Measurements from ENCODE around the gene WDR41. TPM values are rescaled to one million over a fixed set of nuclear protein-coding genes. Genes with fewer than 3 reads are reported as not detected.
"Not testable (repeated sequence)": the region's sequence is repeated elsewhere in the genome, so short reads cannot be mapped to it uniquely, and the experiment has no call there.

Gene WDR41
- polyA plus RNA-seq, 2 of the 4 experiments (the other 2 are of a cell fraction) = 62.1 to 88.5 TPM

GRCh38 chr5:77494935-77495334 lies 2.8 kb upstream of the WDR41 start (continued):
- no peak for TF ChIP-seq ATOH8 (CRISPR knock-in tag; IDR thresholded peaks at IDR 0.05; ENCODE audit: low read depth)
- TF ChIP-seq CHD4 (IDR thresholded peaks at IDR 0.05; ENCODE audit: borderline replicate concordance) = no peak
- TF ChIP-seq HOXA7 (CRISPR knock-in tag; IDR thresholded peaks at IDR 0.05) = no peak

- no peak for TF ChIP-seq ATOH8 (CRISPR knock-in tag; IDR thresholded peaks at IDR 0.05; ENCODE audit: low read depth)
- no peak for TF ChIP-seq RCOR1 (IDR thresholded peaks at IDR 0.05; ENCODE audit: low read depth, low read length)
- no peak for TF ChIP-seq CHD4 (IDR thresholded peaks at IDR 0.05; ENCODE audit: borderline replicate concordance)
- no peak for TF ChIP-seq ESRRA (IDR thresholded peaks at IDR 0.05; ENCODE audit: borderline replicate concordance, low read length)
- TF ChIP-seq FOSB (CRISPR knock-in tag; IDR thresholded peaks at IDR 0.05) = no peak
- no peak for TF ChIP-seq MYC (IDR thresholded peaks at IDR 0.05; ENCODE audit: borderline replicate concordance, low read length)
- TF ChIP-seq JUN (IDR thresholded peaks at IDR 0.05) = no peak
- no peak for TF ChIP-seq KDM5A (IDR thresholded peaks at IDR 0.05)
- TF ChIP-seq MAFK (IDR thresholded peaks at IDR 0.05; ENCODE audit: partially characterized antibody) = no peak
- no peak for TF ChIP-seq KDM1A (IDR thresholded peaks at IDR 0.05; ENCODE audit: low read depth)
- TF ChIP-seq CBX8 (IDR thresholded peaks at IDR 0.05) = no peak
- TF ChIP-seq TP53 (CRISPR knock-in tag; IDR thresholded peaks at IDR 0.05) = no peak
- no peak for TF ChIP-seq E2F6 (IDR thresholded peaks at IDR 0.05; ENCODE audit: borderline replicate concordance, low read depth)
- TF ChIP-seq CHD2 (IDR thresholded peaks at IDR 0.05; ENCODE audit: low read length, partially characterized antibody) = no peak
- TF ChIP-seq EP300 (IDR thresholded peaks at IDR 0.05) = no peak
- no peak for TF ChIP-seq RNF2 (IDR thresholded peaks at IDR 0.05; ENCODE audit: borderline replicate concordance, low read depth)
- TF ChIP-seq RARB (CRISPR knock-in tag; IDR thresholded peaks at IDR 0.05) = no peak
- no peak for TF ChIP-seq SMC3 (IDR thresholded peaks at IDR 0.05)
- no peak for TF ChIP-seq HOXA7 (CRISPR knock-in tag; IDR thresholded peaks at IDR 0.05)
- no peak for TF ChIP-seq CBX2 (IDR thresholded peaks at IDR 0.05; ENCODE audit: borderline replicate concordance, low read depth)
- POLR2A ChIA-PET = interaction anchor here (0.5 to 1.9 kb wide), 10 partner anchors 10 to 415 kb away, joined by 3 to 12 read pairs (median 4); partner anchors contain the start of gene ZBED3
- Histone ChIP-seq H3K27ac (peak overlapping the region; percentile 83 to 97), H3K4me1 (peaks cover 13% of the 10 kb centered on the region; the same call in 2 of the 3 replicates), H3K9me3 (no peaks in the 10 kb centered on the region), H3K4me3 (peak overlapping the region; percentile 61; the same call in 2 of the 3 replicates), H3K4me2 (peak overlapping the region; percentile 71)
- 27% methylated on average over 4 of the region's 4 CpGs for WGBS (ENCODE audit: missing lambda C conversion rate)
- peak in 1 of 2 experiments; percentile 32; a peak in 3 of 6 replicates for ATAC-seq
- DNase-seq (ENCODE audit: low read depth in 1 of 2, low spot score in 1 of 2) = no peak
- CTCF ChIA-PET = interaction anchor here (0.6 to 3.1 kb wide), 55 partner anchors 9 to 991 kb away, joined by 3 to 23 read pairs (median 4); partner anchors contain the start of genes AGGF1 and ZBED3
- FAIRE-seq = no peak
These were observed 511 bp upstream of the WDR41 start for GRCh38 chr5:77492653-77493000.

GRCh38 chr5:77490741-77491344 lies 1.3 kb downstream of the WDR41 start:
- Histone ChIP-seq H3K4me1 (peaks cover 13% of the 10 kb centered on the region; the same call in 2 of the 3 replicates), H3K4me2 (peak overlapping the region; percentile 93), H3K4me3 (peak overlapping the region; percentile 61), H3K27ac (peak overlapping the region; percentile 83 to 97)
- not testable (repeated sequence) for H3K9me3 ChIP-seq, ATAC-seq, FAIRE-seq
- CTCF ChIA-PET = interaction anchor here (1.2 to 3.1 kb wide), 3 partner anchors 26 to 361 kb away, joined by 3 to 23 read pairs (median 10); no protein-coding TSS in a partner anchor
- peak in 1 of 2 experiments; percentile 36 for DNase-seq (ENCODE audit: low read depth in 1 of 2, low spot score in 1 of 2)
- POLR2A ChIA-PET = interaction anchor here (1.9 kb wide), 1 partner anchor 414 kb away, joined by 12 read pairs; no protein-coding TSS in a partner anchor
- 21% methylated on average over 11 of the region's 11 CpGs for WGBS (ENCODE audit: missing lambda C conversion rate)
